Measurements from ENCODE around the gene CCDC142. TPM values are rescaled to one million over a fixed set of nuclear protein-coding genes. Genes with fewer than 3 reads are reported as not detected.

The CCDC142 gene
- total RNA-seq, 1 experiment from 2014 or later: 13.2 TPM

DNA sequence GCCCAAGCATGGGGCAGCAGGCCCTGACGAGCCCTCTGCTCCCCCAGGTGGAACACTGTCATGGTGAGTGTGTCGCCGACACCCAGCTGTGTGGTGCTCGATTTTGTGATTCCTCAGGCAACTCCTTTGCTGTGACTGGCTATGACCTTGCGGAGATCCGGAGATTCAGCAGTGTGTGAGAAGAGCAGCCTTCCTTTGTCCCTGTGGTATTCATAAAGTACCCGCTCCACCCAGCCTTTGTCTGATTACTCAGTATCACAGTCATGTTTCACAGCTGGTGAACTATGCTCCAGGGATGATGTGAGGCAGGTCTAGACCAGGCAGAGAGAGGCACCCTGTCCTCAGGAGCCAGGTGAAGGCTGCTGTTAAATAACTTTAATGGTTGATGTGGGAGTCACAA, 57.3 kb downstream of the CCDC142 start:
- DNase-seq (ENCODE audit: low read depth): no peak

DNA sequence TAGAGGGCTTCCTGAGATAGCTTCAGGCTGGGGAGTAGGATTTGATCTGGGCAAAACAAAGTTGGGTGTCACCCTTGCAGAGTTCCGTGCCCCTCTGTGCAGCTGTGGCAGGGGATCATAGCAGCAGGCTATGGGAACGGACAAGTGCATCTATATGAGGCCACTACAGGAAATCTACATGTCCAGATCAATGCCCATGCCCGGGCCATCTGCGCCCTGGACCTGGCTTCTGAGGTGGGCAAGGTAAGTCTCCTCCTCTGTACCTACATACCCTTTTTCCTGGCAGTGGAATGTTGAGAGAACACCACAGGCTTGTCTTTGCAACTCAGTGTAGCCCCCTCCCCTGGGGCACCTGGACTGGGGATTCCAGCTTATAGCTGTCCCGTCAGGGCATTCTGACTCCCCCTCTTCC, 57.8 kb downstream of the CCDC142 start:
- DNase-seq (ENCODE audit: low read depth): no peak

DNA sequence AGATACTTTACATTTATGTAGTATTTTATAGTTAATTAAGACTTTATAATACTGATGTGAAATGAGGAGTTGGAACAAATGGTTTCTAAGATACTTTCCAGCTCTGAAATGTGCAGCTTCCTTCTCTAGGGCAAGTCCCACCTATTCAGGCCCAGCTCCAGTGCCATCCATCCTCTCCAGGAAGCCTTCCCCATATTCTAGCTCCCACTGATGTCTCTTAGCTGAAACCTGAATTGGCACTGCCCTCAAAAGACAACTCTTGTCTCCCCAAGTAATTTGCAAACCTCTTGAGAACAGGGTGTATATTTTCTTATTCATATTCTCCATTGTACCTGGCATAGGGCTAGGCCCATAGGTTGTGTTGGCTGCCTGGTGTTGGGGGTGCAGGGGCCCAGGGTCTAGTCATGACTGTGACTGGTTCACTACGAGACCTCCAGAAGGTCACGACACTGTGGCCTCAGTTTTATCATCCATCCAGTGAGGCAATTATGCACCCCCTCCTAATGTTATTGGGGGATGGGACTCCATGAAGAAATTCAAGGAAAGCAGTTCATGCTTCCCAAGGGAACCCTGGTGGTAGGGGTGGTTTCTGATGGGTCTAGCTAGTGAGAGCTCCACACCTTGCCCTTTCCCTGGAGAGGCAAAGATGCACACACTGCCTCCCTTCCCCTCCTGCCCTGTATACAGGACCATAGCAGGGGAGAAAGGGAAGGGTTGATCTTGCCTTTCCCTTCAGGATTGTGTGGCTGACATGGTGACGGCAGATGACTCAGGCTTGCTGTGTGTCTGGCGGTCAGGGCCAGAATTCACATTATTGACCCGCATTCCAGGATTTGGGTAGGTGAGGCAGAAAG, 58.4 kb downstream of the CCDC142 start:
- no peak for DNase-seq (ENCODE audit: low read depth)

Other genes starting within 250 kb of the CCDC142 start
- gene SLC4A5, start 139.6 kb downstream of the CCDC142 start, total RNA-seq (2014; rRNA removed; shearing (Covaris generic)): not detected in 2 replicates
- gene DCTN1, start 102.7 kb downstream of the CCDC142 start, total RNA-seq (2014; rRNA removed; shearing (Covaris generic)): 73.0 and 84.6 TPM in 2 replicates
- 0.37 and 2.2 TPM in 2 replicates for gene C2orf81, start 61.4 kb downstream of the CCDC142 start, total RNA-seq (2014; rRNA removed; shearing (Covaris generic))
- gene WDR54, start 61.3 kb downstream of the CCDC142 start, total RNA-seq (2014; rRNA removed; shearing (Covaris generic)): 59.7 and 66.7 TPM in 2 replicates
- 15.8 and 21.1 TPM in 2 replicates for gene RTKN, start 41.1 kb downstream of the CCDC142 start, total RNA-seq (2014; rRNA removed; shearing (Covaris generic))
- gene INO80B, start 27.9 kb downstream of the CCDC142 start, total RNA-seq (2014; rRNA removed; shearing (Covaris generic)): 19.0 and 19.6 TPM in 2 replicates
- gene WBP1, start 24.6 kb downstream of the CCDC142 start, total RNA-seq (2014; rRNA removed; shearing (Covaris generic)): 31.0 and 47.8 TPM in 2 replicates
- 66.5 and 68.5 TPM in 2 replicates for gene MOGS, start 17.6 kb downstream of the CCDC142 start, total RNA-seq (2014; rRNA removed; shearing (Covaris generic))
- gene MRPL53, start 10.3 kb downstream of the CCDC142 start, total RNA-seq (2014; rRNA removed; shearing (Covaris generic)): 79.3 and 113 TPM in 2 replicates
- 18.7 and 26.0 TPM in 2 replicates for gene TTC31, start 83 bp upstream of the CCDC142 start, total RNA-seq (2014; rRNA removed; shearing (Covaris generic))
- 0.84 and 4.0 TPM in 2 replicates for gene LBX2, start 16.6 kb upstream of the CCDC142 start, total RNA-seq (2014; rRNA removed; shearing (Covaris generic))
- gene PCGF1, start 24.7 kb upstream of the CCDC142 start, total RNA-seq (2014; rRNA removed; shearing (Covaris generic)): 27.2 and 29.8 TPM in 2 replicates
- gene TLX2, start 31.5 kb upstream of the CCDC142 start, total RNA-seq (2014; rRNA removed; shearing (Covaris generic)): not detected in 2 replicates
- gene DQX1, start 43.2 kb upstream of the CCDC142 start, total RNA-seq (2014; rRNA removed; shearing (Covaris generic)): 0.13 and 0.18 TPM in 2 replicates
- gene AUP1, start 46.7 kb upstream of the CCDC142 start, total RNA-seq (2014; rRNA removed; shearing (Covaris generic)): 169 and 184 TPM in 2 replicates
- 84.5 and 94.6 TPM in 2 replicates for gene HTRA2, start 46.9 kb upstream of the CCDC142 start, total RNA-seq (2014; rRNA removed; shearing (Covaris generic))
- 48.5 and 49.8 TPM in 2 replicates for gene LOXL3, start 70.9 kb upstream of the CCDC142 start, total RNA-seq (2014; rRNA removed; shearing (Covaris generic))
- gene DOK1, start 71.7 kb upstream of the CCDC142 start, total RNA-seq (2014; rRNA removed; shearing (Covaris generic)): 62.1 and 66.8 TPM in 2 replicates
- 0.03 and 0.13 TPM in 2 replicates for gene M1AP, start 165.3 kb upstream of the CCDC142 start, total RNA-seq (2014; rRNA removed; shearing (Covaris generic))
- 11.6 and 12.7 TPM in 2 replicates for gene SEMA4F, start 171.2 kb upstream of the CCDC142 start, total RNA-seq (2014; rRNA removed; shearing (Covaris generic))